KMS-11 (cell line): ENCODE measurements around the gene PPP1R13B.

Experiments used
- H2AFZ ChIP-seq: fragments of 200-600 bp; sonication (generic); 2 replicates; pipeline ENCODE4 v1.6.1; 2016; ENCODE audit warnings: antibody characterized with exemption, mixed run types, low read depth
- H3K27ac ChIP-seq: fragments of 200-600 bp; sonication (generic); 2 replicates; pipeline ENCODE4 v1.6.1; 2016; ENCODE audit warnings: mild to moderate bottlenecking, mixed run types
- H3K27me3 ChIP-seq: fragments of 200-600 bp; sonication (generic); 2 replicates; pipeline ENCODE4 v1.6.1; 2017; ENCODE audit warnings: mild to moderate bottlenecking, low read depth, mixed run types, moderate library complexity; ENCODE audit not compliant: insufficient read depth
- H3K36me3 ChIP-seq: fragments of 200-600 bp; sonication (generic); 2 replicates; pipeline ENCODE4 v1.6.1; 2017; ENCODE audit warnings: mild to moderate bottlenecking, mixed run types; ENCODE audit not compliant: insufficient read depth
- H3K4me1 ChIP-seq: fragments of 200-600 bp; sonication (generic); 2 replicates; pipeline ENCODE4 v1.6.1; 2016; ENCODE audit warnings: mild to moderate bottlenecking, low read depth, mixed run types; ENCODE audit not compliant: poor library complexity, severe bottlenecking
- H3K4me2 ChIP-seq: fragments of 200-600 bp; sonication (generic); 2 replicates; pipeline ENCODE4 v1.7.0; 2016; ENCODE audit warnings: mild to moderate bottlenecking, mixed run types
- H3K4me3 ChIP-seq: fragments of 200-600 bp; sonication (generic); IDR thresholded peaks from 2 replicates; pipeline ENCODE4 v1.6.1; 2017; ENCODE audit warnings: low read depth, low read length, mixed read lengths; ENCODE audit not compliant: insufficient read depth
- H3K79me2 ChIP-seq: fragments of 200-600 bp; sonication (generic); 2 replicates; pipeline ENCODE4 v1.6.1; 2016; ENCODE audit warnings: low read depth, mixed run types; ENCODE audit not compliant: insufficient read depth
- H3K9ac ChIP-seq: fragments of 200-600 bp; sonication (generic); 2 replicates; pipeline ENCODE4 v1.6.1; 2016; ENCODE audit warnings: mild to moderate bottlenecking, mixed run types
- H4K20me1 ChIP-seq: fragments of 200-600 bp; sonication (generic); 2 replicates; pipeline ENCODE4 v1.6.1; 2016; ENCODE audit warnings: mild to moderate bottlenecking, mixed run types; ENCODE audit not compliant: insufficient read depth
- CTCF ChIP-seq: fragments of 200-600 bp; sonication (generic); conservative IDR thresholded peaks from 2 replicates; pipeline ENCODE4 v1.6.1; 2017; ENCODE audit warnings: low read depth, mild to moderate bottlenecking, antibody characterized with exemption, low read length, moderate library complexity, mixed read lengths

Gene PPP1R13B

GRCh38 chr14:103886304-103887169 is 39.2 kb upstream of the PPP1R13B start:
- no peak overlapping the region for H3K27ac ChIP-seq
- no peak overlapping the region for H3K9ac ChIP-seq
- no peak for TF ChIP-seq CTCF
- H3K36me3 ChIP-seq = no peaks in the 10 kb centered on the region
- H3K4me2 ChIP-seq = no peak overlapping the region
- no peak overlapping the region for H3K4me3 ChIP-seq
- H2AFZ ChIP-seq = no peak overlapping the region
- no peaks in the 10 kb centered on the region for H4K20me1 ChIP-seq
- H3K79me2 ChIP-seq = no peaks in the 10 kb centered on the region
- H3K27me3 ChIP-seq = no peaks in the 10 kb centered on the region
- no peaks in the 10 kb centered on the region for H3K4me1 ChIP-seq

- H3K4me1 ChIP-seq = peaks cover 2% of the 10 kb centered on the region
- no peaks in the 10 kb centered on the region for H4K20me1 ChIP-seq
- no peaks in the 10 kb centered on the region for H3K27me3 ChIP-seq
- H3K79me2 ChIP-seq = no peaks in the 10 kb centered on the region
- no peak overlapping the region for H3K4me2 ChIP-seq
- no peak overlapping the region for H3K27ac ChIP-seq
- no peaks in the 10 kb centered on the region for H3K36me3 ChIP-seq
- no peak for TF ChIP-seq CTCF
- H3K9ac ChIP-seq = no peak overlapping the region
- H3K4me3 ChIP-seq = no peak overlapping the region
- H2AFZ ChIP-seq = no peak overlapping the region
Measured at GRCh38 chr14:103885509-103885932, 38.1 kb upstream of the PPP1R13B start.

- no peak overlapping the region for H3K4me3 ChIP-seq
- H4K20me1 ChIP-seq = no peaks in the 10 kb centered on the region
- no peaks in the 10 kb centered on the region for H3K27me3 ChIP-seq
- no peak overlapping the region for H3K27ac ChIP-seq
- TF ChIP-seq CTCF = no peak
- H3K4me2 ChIP-seq = no peak overlapping the region
- no peaks in the 10 kb centered on the region for H3K36me3 ChIP-seq
- H3K9ac ChIP-seq = no peak overlapping the region
- H2AFZ ChIP-seq = no peak overlapping the region
- H3K79me2 ChIP-seq = no peaks in the 10 kb centered on the region
- peaks cover 9% of the 10 kb centered on the region for H3K4me1 ChIP-seq
Measured at GRCh38 chr14:103884854-103885253, 37.5 kb upstream of the PPP1R13B start.

- Histone ChIP-seq H3K4me3 (no peak overlapping the region), H3K27me3 (no peaks in the 10 kb centered on the region), H3K4me2 (no peak overlapping the region), H2AFZ (no peak overlapping the region), H4K20me1 (no peaks in the 10 kb centered on the region), H3K4me1 (peaks cover 12% of the 10 kb centered on the region), H3K36me3 (no peaks in the 10 kb centered on the region), H3K79me2 (no peaks in the 10 kb centered on the region), H3K9ac (no peak overlapping the region), H3K27ac (no peak overlapping the region)
- no peak for TF ChIP-seq CTCF
Measured at GRCh38 chr14:103883263-103883523, 35.8 kb upstream of the PPP1R13B start.
